HL-60 (cell line): Measurements from ENCODE around the gene NCBP3.

Source experiments
- DNase-seq, 2 experiments: peaks; one replicate each; pipeline ENCODE4 v3.0.0-alpha.2; 2010 to 2020; ENCODE audit warnings: low read depth in 1 of 2, low spot score in 1 of 2
- H3K27ac ChIP-seq: fragments of 250-450 bp; sonication (Bioruptor Pico); replicated peaks from 2 replicates; pipeline ENCODE4 v1.5.1; 2020; ENCODE audit warnings: mild to moderate bottlenecking, moderate library complexity
- H3K27me3 ChIP-seq: fragments of 250-450 bp; sonication (Bioruptor Pico); 2 replicates; pipeline ENCODE4 v1.5.1; 2021; ENCODE audit warnings: mild to moderate bottlenecking, moderate library complexity; ENCODE audit not compliant: insufficient read depth, poor library complexity, severe bottlenecking
- H3K4me3 ChIP-seq: replicated peaks from 2 replicates; pipeline ENCODE4 v1.5.1; 2011; ENCODE audit warnings: mild to moderate bottlenecking, control low read depth, low read length; ENCODE audit not compliant: insufficient read depth
- CTCF ChIP-seq: IDR thresholded peaks from one replicate; pipeline ENCODE4 v1.5.1; 2011; ENCODE audit warnings: low read length, control low read depth, inconsistent platforms; ENCODE audit not compliant: insufficient read depth
- GABPA ChIP-seq: IDR thresholded peaks from 2 replicates; pipeline ENCODE4 v1.6.1; 2012; ENCODE audit warnings: low read depth
- POLR2AphosphoS5 ChIP-seq: IDR thresholded peaks from 2 replicates; pipeline ENCODE4 v1.6.1; 2012; ENCODE audit warnings: low read depth
- REST ChIP-seq: IDR thresholded peaks from 2 replicates; pipeline ENCODE4 v1.6.1; 2012; ENCODE audit warnings: low read depth; ENCODE audit not compliant: insufficient replicate concordance
- SPI1 ChIP-seq: IDR thresholded peaks from 2 replicates; pipeline ENCODE4 v1.6.1; 2012; ENCODE audit warnings: low read depth, mild to moderate bottlenecking, borderline replicate concordance

NCBP3 gene

GRCh38 chr17:3782751-3783150, 63.3 kb downstream of the NCBP3 start:
- no peak for DNase-seq
- H3K27ac ChIP-seq: no peak overlapping the region
- TF ChIP-seq REST (no peak), GABPA (no peak), SPI1 (no peak), CTCF (no peak), POLR2AphosphoS5 (no peak)
- no peak overlapping the region for H3K4me3 ChIP-seq
- no peaks in the 10 kb centered on the region for H3K27me3 ChIP-seq

- no peaks in the 10 kb centered on the region for H3K27me3 ChIP-seq
- no peak for DNase-seq
- TF ChIP-seq SPI1 (no peak), POLR2AphosphoS5 (no peak), REST (no peak), GABPA (no peak)
- H3K27ac ChIP-seq: no peak overlapping the region
- H3K4me3 ChIP-seq: no peak overlapping the region
These were observed 65.1 kb downstream of the NCBP3 start for GRCh38 chr17:3780986-3781385.

- H3K27ac ChIP-seq: no peak overlapping the region
- TF ChIP-seq REST (no peak), GABPA (no peak), CTCF (no peak), POLR2AphosphoS5 (no peak), SPI1 (no peak)
- no peaks in the 10 kb centered on the region for H3K27me3 ChIP-seq
- DNase-seq: no peak
- H3K4me3 ChIP-seq: no peak overlapping the region
These were observed 68.5 kb downstream of the NCBP3 start for GRCh38 chr17:3777366-3778120.
